ENCODE measurements around the gene CACNA2D2.

CACNA2D2 gene

GRCh38 chr3:50319894-50320625 lies 183.4 kb downstream of the CACNA2D2 start:
- peak overlapping the region; percentile 90 for H3K4me3 ChIP-seq (ENCODE audit: low read length)
- TF ChIP-seq, protein P1, sequence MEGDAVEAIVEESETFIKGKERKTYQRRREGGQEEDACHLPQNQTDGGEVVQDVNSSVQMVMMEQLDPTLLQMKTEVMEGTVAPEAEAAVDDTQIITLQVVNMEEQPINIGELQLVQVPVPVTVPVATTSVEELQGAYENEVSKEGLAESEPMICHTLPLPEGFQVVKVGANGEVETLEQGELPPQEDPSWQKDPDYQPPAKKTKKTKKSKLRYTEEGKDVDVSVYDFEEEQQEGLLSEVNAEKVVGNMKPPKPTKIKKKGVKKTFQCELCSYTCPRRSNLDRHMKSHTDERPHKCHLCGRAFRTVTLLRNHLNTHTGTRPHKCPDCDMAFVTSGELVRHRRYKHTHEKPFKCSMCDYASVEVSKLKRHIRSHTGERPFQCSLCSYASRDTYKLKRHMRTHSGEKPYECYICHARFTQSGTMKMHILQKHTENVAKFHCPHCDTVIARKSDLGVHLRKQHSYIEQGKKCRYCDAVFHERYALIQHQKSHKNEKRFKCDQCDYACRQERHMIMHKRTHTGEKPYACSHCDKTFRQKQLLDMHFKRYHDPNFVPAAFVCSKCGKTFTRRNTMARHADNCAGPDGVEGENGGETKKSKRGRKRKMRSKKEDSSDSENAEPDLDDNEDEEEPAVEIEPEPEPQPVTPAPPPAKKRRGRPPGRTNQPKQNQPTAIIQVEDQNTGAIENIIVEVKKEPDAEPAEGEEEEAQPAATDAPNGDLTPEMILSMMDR (conservative IDR thresholded peaks at IDR 0.05; ENCODE audit: low read depth, low read length): no peak
- no peak for DNase-seq (ENCODE audit: low read depth)

GRCh38 chr3:50319181-50319893 lies 184.1 kb downstream of the CACNA2D2 start:
- H3K4me3 ChIP-seq (ENCODE audit: low read length): no peak overlapping the region
- TF ChIP-seq, protein P1 (conservative IDR thresholded peaks at IDR 0.05; ENCODE audit: low read depth, low read length): no peak
- no peak for DNase-seq (ENCODE audit: low read depth)

DNA sequence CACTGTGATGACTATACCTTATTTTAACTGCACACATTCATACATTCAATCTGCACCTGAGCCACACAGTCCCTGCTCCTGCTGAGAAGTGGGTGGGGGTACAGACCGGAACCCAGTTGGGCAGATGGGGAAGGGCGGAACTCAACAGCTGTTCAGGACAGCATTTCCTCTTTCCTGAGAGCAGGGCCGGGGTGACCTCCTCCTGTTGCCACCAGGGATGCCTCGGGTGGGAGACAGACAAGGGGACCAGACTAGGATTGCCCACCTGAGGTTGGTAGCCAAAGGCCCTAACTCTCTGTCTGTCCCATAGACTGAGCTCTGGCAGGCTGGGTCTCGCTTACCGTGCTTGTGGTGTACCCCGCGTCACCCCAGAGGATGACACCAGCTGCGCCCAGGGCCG lies 184.8 kb downstream of the CACNA2D2 start:
- TF ChIP-seq, protein P1 (conservative IDR thresholded peaks at IDR 0.05; ENCODE audit: low read depth, low read length): no peak
- no peak overlapping the region for H3K4me3 ChIP-seq (ENCODE audit: low read length)
- no peak for DNase-seq (ENCODE audit: low read depth)

GRCh38 chr3:50318163-50318562 lies 185.3 kb downstream of the CACNA2D2 start:
- TF ChIP-seq, protein P1 (conservative IDR thresholded peaks at IDR 0.05; ENCODE audit: low read depth, low read length): no peak
- no peak overlapping the region for H3K4me3 ChIP-seq (ENCODE audit: low read length)
- DNase-seq (ENCODE audit: low read depth): no peak

DNA sequence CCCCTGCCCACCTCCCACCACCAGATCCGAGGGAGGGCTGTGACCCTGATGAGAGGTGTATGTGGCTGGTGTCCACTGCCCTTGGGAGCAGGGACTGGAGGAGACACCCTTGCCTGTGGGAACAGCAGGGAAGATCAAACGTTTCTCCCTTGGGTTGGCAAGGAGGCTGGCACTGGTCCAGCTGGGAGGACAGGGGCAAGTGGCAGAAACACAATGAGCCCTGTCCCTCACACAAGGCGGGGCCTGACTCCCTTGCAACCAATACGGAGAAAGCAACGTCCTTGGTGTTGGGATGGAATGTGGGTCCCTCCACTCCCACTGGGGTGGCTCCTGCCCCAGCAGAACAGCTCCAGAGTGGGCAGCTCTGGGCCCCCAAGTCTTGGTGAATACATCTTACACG lies 186.1 kb downstream of the CACNA2D2 start:
- no peak overlapping the region for H3K4me3 ChIP-seq (ENCODE audit: low read length)
- TF ChIP-seq, protein P1 (conservative IDR thresholded peaks at IDR 0.05; ENCODE audit: low read depth, low read length): no peak
- no peak for DNase-seq (ENCODE audit: low read depth)

DNA sequence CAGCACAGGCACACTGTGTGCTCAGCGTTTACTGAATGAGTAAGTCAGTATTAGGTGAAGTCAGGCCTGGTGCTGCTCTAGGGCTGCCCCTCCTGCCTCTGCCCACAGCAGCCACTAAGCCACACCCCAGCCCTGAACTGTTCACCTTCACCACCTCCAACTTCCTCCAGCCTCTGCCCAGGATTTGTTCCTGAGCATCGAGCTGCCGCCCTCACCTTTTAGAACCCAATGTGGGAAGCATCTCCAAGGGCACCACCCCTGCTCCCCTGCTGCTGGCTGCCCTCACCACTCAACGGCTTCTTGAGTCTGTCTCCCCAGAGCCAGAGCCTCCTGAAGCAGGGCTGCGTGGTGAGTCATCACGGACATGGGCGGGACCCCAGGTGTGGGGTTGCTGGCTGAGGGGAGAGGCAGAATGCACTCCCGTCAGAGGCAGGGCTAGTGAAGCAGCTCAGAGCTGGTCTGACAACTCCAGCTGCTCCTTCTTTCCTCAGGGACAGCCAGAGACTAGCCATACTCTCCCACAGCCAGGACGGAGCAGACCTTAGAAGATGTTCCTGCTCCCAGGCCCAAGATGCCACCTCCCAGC lies 186.7 kb downstream of the CACNA2D2 start:
- TF ChIP-seq, protein P1 (conservative IDR thresholded peaks at IDR 0.05; ENCODE audit: low read depth, low read length): no peak
- DNase-seq (ENCODE audit: low read depth): no peak
- H3K4me3 ChIP-seq (ENCODE audit: low read length): no peak overlapping the region

Measured in retinal pigment epithelial cell (primary cell).